HepG2 (cell line): ENCODE data around the gene CSN3. TPM values are rescaled to one million over a fixed set of nuclear protein-coding genes. Genes with fewer than 3 reads are reported as not detected.

Experiments
- AFF4 ChIP-seq: sonication (generic); formaldehyde crosslinking; IDR thresholded peaks from 2 replicates; pipeline ENCODE4 v1.4.0; 2020; ENCODE audit warnings: missing genetic modification reagents
- ATF7 ChIP-seq, 2 experiments: fragments of 450-650 bp in 1 of 2; sonication (generic) in 1 of 2; formaldehyde crosslinking in 1 of 2; IDR thresholded peaks; 2 replicates each; pipeline versions ENCODE4 v1.4.0 to v1.6.1; 2016 to 2020; ENCODE audit warnings: antibody characterized with exemption in 1 of 2, mild to moderate bottlenecking in 1 of 2, missing genetic modification reagents in 1 of 2
- GTF3A ChIP-seq: sonication (generic); formaldehyde crosslinking; conservative IDR thresholded peaks from 2 replicates; pipeline ENCODE4 v1.4.0; 2020; ENCODE audit warnings: mild to moderate bottlenecking, missing genetic modification reagents
- MIER3 ChIP-seq: IDR thresholded peaks from 2 replicates; pipeline ENCODE4 v1.6.1; 2016; ENCODE audit warnings: missing compliant biosample characterization, borderline replicate concordance
- RCOR2 ChIP-seq: IDR thresholded peaks from 2 replicates; pipeline ENCODE4 v1.6.1; 2016; ENCODE audit warnings: missing biosample characterization, missing genetic modification reagents
- SAP130 ChIP-seq: IDR thresholded peaks from 2 replicates; pipeline ENCODE4 v1.6.1; 2016; ENCODE audit warnings: low read depth
- SOX5 ChIP-seq: IDR thresholded peaks from 2 replicates; pipeline ENCODE4 v1.6.1; 2016; ENCODE audit warnings: borderline replicate concordance
- THYN1 ChIP-seq: sonication (generic); formaldehyde crosslinking; IDR thresholded peaks from 2 replicates; pipeline ENCODE4 v1.8.1; 2023; ENCODE audit warnings: low read depth, mild to moderate bottlenecking, moderate library complexity, missing genetic modification reagents, borderline replicate concordance
- WIZ ChIP-seq: sonication (generic); formaldehyde crosslinking; IDR thresholded peaks from 2 replicates; pipeline ENCODE4 v1.5.1; 2020; ENCODE audit warnings: mild to moderate bottlenecking, missing genetic modification reagents
- ZBTB40 ChIP-seq, 2 experiments: fragments of 450-650 bp in 1 of 2; sonication (generic) in 1 of 2; formaldehyde crosslinking in 1 of 2; IDR thresholded peaks; 2 replicates each; pipeline versions ENCODE4 v1.6.1 to v1.8.0; 2016 to 2022; ENCODE audit warnings: antibody characterized with exemption in 1 of 2, mild to moderate bottlenecking in 1 of 2, missing genetic modification reagents in 1 of 2
- ZFP41 ChIP-seq: sonication (generic); formaldehyde crosslinking; IDR thresholded peaks from 2 replicates; pipeline ENCODE4 v1.4.0; 2020; ENCODE audit warnings: mild to moderate bottlenecking, missing genetic modification reagents, borderline replicate concordance
- ZNF530 ChIP-seq: sonication (generic); formaldehyde crosslinking; IDR thresholded peaks from 2 replicates; pipeline ENCODE4 v1.5.0; 2020; ENCODE audit warnings: low read depth, mild to moderate bottlenecking, missing genetic modification reagents
- ZNF549 ChIP-seq: sonication (generic); formaldehyde crosslinking; IDR thresholded peaks from 2 replicates; pipeline ENCODE4 v1.5.0; 2020; ENCODE audit warnings: missing genetic modification reagents
- polyA plus RNA-seq, 8 experiments: library from polyadenylated mRNA; depleted of rRNA in 3 of 8; stranded (reverse) in 7 of 8; unstranded in 1 of 8; fragments of >200 nt; fragmentation: Illumina TruSeq in 4 of 8; extraction: Trizol in 4 of 8; gene quantifications; 2 replicates each; pipeline versions ENCODE4 v1.2.1 to v1.2.3, GENCODE V29; 2011 to 2016; ENCODE audit warnings: low read depth in 4 of 8, missing spikeins in 1 of 8, mixed read lengths in 1 of 8; ENCODE audit not compliant: insufficient read depth in 1 of 8
- total RNA-seq, 5 experiments: library from RNA; depleted of rRNA; stranded (reverse); fragments of >200 nt; fragmentation: Illumina TruSeq; extraction: Trizol; gene quantifications; 2 replicates each; pipeline ENCODE4 v1.2.3, GENCODE V29; 2016; ENCODE audit warnings: low read depth in 1 of 5

The CSN3 gene
- total and polyA plus RNA-seq, 2 of the 13 experiments (the other 11 are each of a cell fraction or from before 2014, with no cell fraction given) = not detected

- no peak for TF ChIP-seq THYN1
- TF ChIP-seq MIER3 (CRISPR knock-in tag) = no peak
- no peak for TF ChIP-seq AFF4 (CRISPR knock-in tag)
- no peak for TF ChIP-seq ZNF549 (CRISPR knock-in tag)
- no peak for TF ChIP-seq GTF3A (CRISPR knock-in tag)
- 0 out of 2 replicates have a peak, but pooled peaks have one; percentile 67 for TF ChIP-seq RCOR2
- TF ChIP-seq ZNF530 = no peak
- peak; percentile 69; the same call in 1 of the 2 replicates for TF ChIP-seq SOX5
- no peak for TF ChIP-seq WIZ (CRISPR knock-in tag)
- no peak for TF ChIP-seq ZFP41 (CRISPR knock-in tag)
- no peak for TF ChIP-seq ATF7 (IDR thresholded peaks at IDR 0.05)
- TF ChIP-seq ATF7 (CRISPR knock-in tag; IDR thresholded peaks at IDR 0.05) = no peak
- TF ChIP-seq SAP130 = 0 out of 2 replicates have a peak, but pooled peaks have one; percentile 10
- TF ChIP-seq ZBTB40 (IDR thresholded peaks at IDR 0.05) = no peak
- TF ChIP-seq ZBTB40 (CRISPR knock-in tag; IDR thresholded peaks at IDR 0.05) = no peak
These were observed 38.8 kb upstream of the CSN3 start (continued) for GRCh38 chr4:70203601-70204000.
